PC-9 (cell line): ENCODE data around the gene HHATL. TPM values are rescaled to one million over a fixed set of nuclear protein-coding genes. Genes with fewer than 3 reads are reported as not detected.

Experiments
- BruUV-seq: library from RNA; stranded (reverse); fragments of 400-500 nt; replicated peaks from 2 replicates; lab custom pipeline; 2021; lab: Mats Ljungman, UMichigan
- CTCF ChIA-PET: fragments of 300-600 bp; sonication (Branson Sonifier 250); formaldehyde crosslinking; loops from one replicate; lab custom pipeline; 2022; ENCODE audit warnings: antibody characterized with exemption; lab: Charles Lee
- POLR2A ChIA-PET: fragments of 300-600 bp; sonication (Branson Sonifier 250); formaldehyde crosslinking; loops from one replicate; lab custom pipeline; 2022; ENCODE audit warnings: antibody characterized with exemption; ENCODE audit not compliant: unreplicated experiment; lab: Charles Lee
- DNase-seq, 2 experiments: peaks; one replicate each; pipeline versions ENCODE4 v3.0.0 to v3.0.0-alpha.2; 2015 to 2022; ENCODE audit warnings: mixed read lengths in 1 of 2
- H2AFZ ChIP-seq: fragments of 200-600 bp; sonication (generic); 2 replicates; pipeline ENCODE4 v1.8.1; 2017; ENCODE audit warnings: antibody characterized with exemption
- H3F3A ChIP-seq: fragments of 200-600 bp; sonication (generic); 2 replicates; pipeline ENCODE4 v1.8.1; 2017; ENCODE audit warnings: antibody characterized with exemption, mild to moderate bottlenecking, low read depth; ENCODE audit not compliant: insufficient read depth
- H3K27ac ChIP-seq: fragments of 200-600 bp; sonication (generic); 2 replicates; pipeline ENCODE4 v1.6.1; 2016; ENCODE audit warnings: mixed run types
- H3K27me3 ChIP-seq: fragments of 200-600 bp; sonication (generic); 2 replicates; pipeline ENCODE4 v1.6.1; 2016; ENCODE audit warnings: low read depth, mixed run types; ENCODE audit not compliant: insufficient read depth
- H3K36me3 ChIP-seq: fragments of 200-600 bp; sonication (generic); 2 replicates; pipeline ENCODE4 v1.6.1; 2016; ENCODE audit warnings: low read depth, mixed run types
- H3K4me1 ChIP-seq: fragments of 200-600 bp; sonication (generic); replicated peaks from 2 replicates; pipeline ENCODE4 v1.6.1; 2016; ENCODE audit warnings: mixed run types; ENCODE audit not compliant: insufficient read depth
- H3K4me2 ChIP-seq: fragments of 200-600 bp; sonication (generic); 2 replicates; pipeline ENCODE4 v1.6.1; 2017; ENCODE audit warnings: mixed run types
- H3K4me3 ChIP-seq: fragments of 200-600 bp; sonication (generic); 2 replicates; pipeline ENCODE4 v1.6.1; 2016; ENCODE audit warnings: mixed run types
- H3K79me2 ChIP-seq: fragments of 200-600 bp; sonication (generic); 2 replicates; pipeline ENCODE4 v1.6.1; 2017; ENCODE audit warnings: low read depth, mixed run types
- H3K9me2 ChIP-seq: fragments of 200-600 bp; sonication (generic); 2 replicates; pipeline ENCODE4 v1.8.1; 2017; ENCODE audit warnings: mild to moderate bottlenecking; ENCODE audit not compliant: insufficient read depth
- H3K9me3 ChIP-seq: fragments of 200-600 bp; sonication (generic); 2 replicates; pipeline ENCODE4 v1.8.1; 2016; ENCODE audit warnings: low read depth; ENCODE audit not compliant: insufficient read depth
- H4K20me1 ChIP-seq: fragments of 200-600 bp; sonication (generic); 2 replicates; pipeline ENCODE4 v1.8.1; 2017; ENCODE audit not compliant: insufficient read depth
- EZH2 ChIP-seq: fragments of 200-600 bp; sonication (generic); IDR thresholded peaks from 2 replicates; pipeline ENCODE4 v1.8.0; 2017; ENCODE audit warnings: antibody characterized with exemption, low read depth
- intact Hi-C: fragments of 100-400 bp; cut with micrococcal nuclease; formaldehyde crosslinking; loops from one replicate; pipeline ENCODE4 v1.10.0; 2022; ENCODE audit not compliant: unreplicated experiment
- total RNA-seq: library from RNA; stranded (reverse); gene quantifications from 2 replicates; pipeline ENCODE4 v1.2.3, GENCODE V29; 2021
- TF ChIP-seq, protein P1 (sequence below): fragments of 200-600 bp; sonication (generic); conservative IDR thresholded peaks from 2 replicates; pipeline ENCODE4 v1.6.1; 2017; ENCODE audit warnings: mixed run types, antibody characterized with exemption, mild to moderate bottlenecking, moderate library complexity

The HHATL gene
- total RNA-seq, 1 experiment from 2014 or later = not detected

DNA sequence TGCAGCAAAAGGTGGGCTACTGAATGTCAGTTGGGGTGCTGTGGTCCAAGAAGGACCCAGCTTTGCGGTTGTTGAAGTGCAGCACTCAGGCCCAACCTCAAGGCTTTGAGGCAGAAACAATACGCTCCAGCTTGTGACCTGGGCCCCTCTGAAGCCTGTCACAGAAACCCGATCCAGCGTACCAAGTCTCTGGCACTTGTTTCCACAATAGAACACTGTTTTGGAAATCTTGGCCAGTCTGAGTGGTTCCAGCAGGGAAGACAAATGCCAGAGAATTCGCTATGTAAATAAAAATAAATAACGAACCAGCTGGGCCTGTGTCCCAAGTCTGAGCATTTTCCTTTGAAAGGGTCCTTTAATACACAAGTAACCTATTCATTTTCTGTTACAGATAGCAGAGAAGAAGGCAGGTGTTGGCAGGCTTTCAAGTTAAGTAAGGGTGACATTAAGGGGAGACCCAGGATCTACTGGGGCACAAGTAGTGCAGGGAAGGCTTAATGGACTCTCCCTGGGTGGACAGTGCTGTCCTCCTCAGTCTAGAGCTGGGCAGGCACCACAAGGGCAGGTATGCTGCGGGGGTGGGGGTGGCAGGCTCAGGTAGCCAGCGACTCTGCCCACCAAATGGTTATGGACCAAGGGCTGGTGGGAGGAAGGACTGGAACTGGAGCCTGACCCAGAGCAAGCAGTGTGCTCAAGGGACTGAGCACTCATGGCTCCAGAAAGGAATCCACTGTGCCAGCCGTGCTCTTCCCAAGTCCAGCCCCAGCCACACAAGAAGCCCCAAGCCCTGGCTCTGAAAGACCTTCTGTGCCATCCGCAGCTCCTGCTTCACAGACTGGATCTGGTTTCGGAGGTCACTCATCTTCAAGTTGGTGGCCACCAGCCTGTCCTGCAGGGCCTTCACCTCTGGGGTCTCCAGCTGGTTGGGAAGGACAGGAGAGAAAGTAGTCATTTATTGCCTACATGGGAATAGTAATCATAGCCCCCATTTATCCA is 44.2 kb upstream of the HHATL start:
- intact Hi-C loops = no loop called here
- Histone ChIP-seq H3K27me3 (no peaks in the 10 kb centered on the region), H3K79me2 (no peaks in the 10 kb centered on the region), H3K4me1 (0 out of 2 replicates have a peak, but pooled peaks cover 12% of the 10 kb centered on the region), H2AFZ (no peak overlapping the region), H3K27ac (no peak overlapping the region), H4K20me1 (no peaks in the 10 kb centered on the region), H3K4me2 (no peak overlapping the region), H3K9me2 (no peaks in the 10 kb centered on the region), H3F3A (0 out of 2 replicates have a peak, but pooled peaks cover 3% of the 10 kb centered on the region), H3K36me3 (no peaks in the 10 kb centered on the region), H3K4me3 (no peak overlapping the region), H3K9me3 (no peaks in the 10 kb centered on the region)
- TF ChIP-seq, protein P1, sequence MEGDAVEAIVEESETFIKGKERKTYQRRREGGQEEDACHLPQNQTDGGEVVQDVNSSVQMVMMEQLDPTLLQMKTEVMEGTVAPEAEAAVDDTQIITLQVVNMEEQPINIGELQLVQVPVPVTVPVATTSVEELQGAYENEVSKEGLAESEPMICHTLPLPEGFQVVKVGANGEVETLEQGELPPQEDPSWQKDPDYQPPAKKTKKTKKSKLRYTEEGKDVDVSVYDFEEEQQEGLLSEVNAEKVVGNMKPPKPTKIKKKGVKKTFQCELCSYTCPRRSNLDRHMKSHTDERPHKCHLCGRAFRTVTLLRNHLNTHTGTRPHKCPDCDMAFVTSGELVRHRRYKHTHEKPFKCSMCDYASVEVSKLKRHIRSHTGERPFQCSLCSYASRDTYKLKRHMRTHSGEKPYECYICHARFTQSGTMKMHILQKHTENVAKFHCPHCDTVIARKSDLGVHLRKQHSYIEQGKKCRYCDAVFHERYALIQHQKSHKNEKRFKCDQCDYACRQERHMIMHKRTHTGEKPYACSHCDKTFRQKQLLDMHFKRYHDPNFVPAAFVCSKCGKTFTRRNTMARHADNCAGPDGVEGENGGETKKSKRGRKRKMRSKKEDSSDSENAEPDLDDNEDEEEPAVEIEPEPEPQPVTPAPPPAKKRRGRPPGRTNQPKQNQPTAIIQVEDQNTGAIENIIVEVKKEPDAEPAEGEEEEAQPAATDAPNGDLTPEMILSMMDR = no peak
- no peak for TF ChIP-seq EZH2
- ChIA-PET CTCF (no interaction called here), POLR2A (no interaction called here)
- DNase-seq = no peak
- no TSS peak for BruUV-seq

DNA sequence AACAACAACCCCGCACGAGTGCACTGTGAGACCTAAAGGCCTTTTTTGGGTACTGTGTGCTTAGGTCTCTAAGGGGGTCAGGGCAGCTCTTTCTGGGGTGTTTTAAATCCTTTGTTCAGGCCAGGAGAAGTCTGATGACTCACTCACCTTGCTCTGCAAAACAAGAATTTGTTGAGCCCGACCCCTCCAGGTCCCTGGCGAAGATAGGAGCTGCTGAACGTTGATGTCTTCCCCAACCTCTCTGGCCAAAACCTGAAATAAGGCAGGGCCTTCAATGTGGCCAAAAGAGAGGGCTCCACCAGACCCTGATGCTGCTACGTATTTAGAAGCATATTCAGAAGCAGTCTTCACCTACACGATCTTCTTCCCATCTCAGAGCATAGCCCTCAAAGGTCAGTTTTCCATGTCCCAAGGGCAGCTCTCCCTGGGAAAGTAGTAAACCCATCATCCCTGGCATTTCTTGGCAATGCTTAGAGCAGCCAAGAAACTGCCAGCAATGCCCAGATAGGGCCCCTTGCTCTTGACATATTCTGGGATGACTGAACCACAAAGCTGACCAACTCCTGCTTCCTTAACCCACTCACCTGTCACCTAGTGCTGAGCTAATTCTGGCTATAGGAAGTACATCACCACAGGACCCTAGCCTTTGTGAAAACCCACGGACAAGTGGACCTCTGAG is 43.3 kb upstream of the HHATL start:
- ChIA-PET CTCF (interaction anchor here (0.5 to 0.9 kb wide), 3 partner anchors 129 to 180 kb away, joined by 3 to 9 read pairs (median 4); no protein-coding TSS in a partner anchor), POLR2A (no interaction called here)
- DNase-seq = no peak
- Histone ChIP-seq H3K27me3 (no peaks in the 10 kb centered on the region), H3K36me3 (no peaks in the 10 kb centered on the region), H2AFZ (no peak overlapping the region), H3K4me2 (no peak overlapping the region), H3K4me3 (no peak overlapping the region), H3F3A (0 out of 2 replicates have a peak, but pooled peaks cover 3% of the 10 kb centered on the region), H4K20me1 (no peaks in the 10 kb centered on the region), H3K27ac (no peak overlapping the region), H3K79me2 (no peaks in the 10 kb centered on the region), H3K9me3 (no peaks in the 10 kb centered on the region), H3K9me2 (no peaks in the 10 kb centered on the region), H3K4me1 (0 out of 2 replicates have a peak, but pooled peaks cover 12% of the 10 kb centered on the region)
- BruUV-seq = no TSS peak
- intact Hi-C loops = loop anchor here (2.0 kb wide), 2 partner anchors 93 to 173 kb away; partner anchors contain the start of gene ZBTB47
- TF ChIP-seq EZH2 = no peak
- TF ChIP-seq, protein P1 = no peak

DNA sequence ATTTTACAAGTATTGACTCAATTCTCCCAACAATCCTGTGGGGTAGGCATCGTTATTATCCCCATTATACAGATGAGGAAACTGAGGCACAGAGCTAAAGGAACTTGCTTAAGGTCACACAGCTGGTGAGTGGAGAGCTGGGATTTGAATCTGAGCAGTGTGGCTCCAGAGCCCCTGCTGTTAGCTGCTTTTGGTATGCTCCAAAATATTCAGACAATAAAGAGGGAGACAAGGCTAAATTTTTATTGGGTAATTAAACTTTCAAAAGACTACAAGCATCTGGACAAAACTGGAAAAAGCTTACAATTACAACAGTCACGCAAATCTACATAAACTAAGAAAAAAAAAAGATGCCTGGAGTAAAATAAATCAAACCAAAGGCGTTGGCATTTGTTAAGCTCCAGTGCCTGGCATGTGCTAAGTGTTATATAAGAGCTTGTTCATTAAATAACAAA is 42.7 kb upstream of the HHATL start:
- POLR2A ChIA-PET = no interaction called here

More for the DNA sequence above, 42.7 kb upstream of the HHATL start:
- Histone ChIP-seq H3K79me2 (no peaks in the 10 kb centered on the region), H3K4me2 (no peak overlapping the region), H3K9me3 (no peaks in the 10 kb centered on the region), H3K9me2 (no peaks in the 10 kb centered on the region), H3K4me3 (no peak overlapping the region), H3K36me3 (no peaks in the 10 kb centered on the region), H3F3A (0 out of 2 replicates have a peak, but pooled peaks cover 3% of the 10 kb centered on the region), H3K27ac (no peak overlapping the region), H3K4me1 (0 out of 2 replicates have a peak, but pooled peaks cover 12% of the 10 kb centered on the region), H4K20me1 (no peaks in the 10 kb centered on the region), H2AFZ (no peak overlapping the region), H3K27me3 (no peaks in the 10 kb centered on the region)
- no peak for TF ChIP-seq EZH2
- TF ChIP-seq, protein P1 = no peak
- DNase-seq = no peak
- CTCF ChIA-PET = interaction anchor here (0.5 to 0.9 kb wide), 3 partner anchors 130 to 179 kb away, joined by 3 to 9 read pairs (median 4); no protein-coding TSS in a partner anchor
- no TSS peak for BruUV-seq
- intact Hi-C loops = loop anchor here (2.0 kb wide), 2 partner anchors 93 to 173 kb away; partner anchors contain the start of gene ZBTB47
